T-helper 1 cell (primary cell): ENCODE data around the gene P2RX4.
"Not testable (repeated sequence)": the region's sequence is repeated elsewhere in the genome, so short reads cannot be mapped to it uniquely, and the experiment has no call there.

ENCODE experiments used
- DNase-seq, 5 donors: peaks; one replicate each; pipeline ENCODE4 v3.0.0-alpha.2; 2012 to 2020

Gene P2RX4

DNA sequence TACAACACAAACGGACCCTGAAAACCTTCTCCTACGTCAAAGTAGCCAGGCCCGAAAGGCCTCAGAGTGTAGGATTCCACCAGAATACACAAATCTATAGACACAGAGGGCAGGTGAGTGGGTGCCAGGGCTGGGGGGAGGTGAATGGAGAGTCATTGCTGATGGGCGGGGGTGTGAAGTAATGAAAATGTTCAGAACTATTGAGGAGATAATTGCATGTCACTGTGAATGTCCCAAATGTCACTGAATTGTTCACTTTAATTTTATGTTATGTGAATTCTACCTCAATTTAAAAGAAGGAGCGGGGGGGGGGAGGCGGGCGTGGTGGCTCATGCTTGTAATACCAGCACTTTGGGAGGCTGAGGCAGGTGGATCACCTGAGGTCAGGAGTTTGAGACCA is 36.0 kb downstream of the P2RX4 start:
- no peak for DNase-seq

DNA sequence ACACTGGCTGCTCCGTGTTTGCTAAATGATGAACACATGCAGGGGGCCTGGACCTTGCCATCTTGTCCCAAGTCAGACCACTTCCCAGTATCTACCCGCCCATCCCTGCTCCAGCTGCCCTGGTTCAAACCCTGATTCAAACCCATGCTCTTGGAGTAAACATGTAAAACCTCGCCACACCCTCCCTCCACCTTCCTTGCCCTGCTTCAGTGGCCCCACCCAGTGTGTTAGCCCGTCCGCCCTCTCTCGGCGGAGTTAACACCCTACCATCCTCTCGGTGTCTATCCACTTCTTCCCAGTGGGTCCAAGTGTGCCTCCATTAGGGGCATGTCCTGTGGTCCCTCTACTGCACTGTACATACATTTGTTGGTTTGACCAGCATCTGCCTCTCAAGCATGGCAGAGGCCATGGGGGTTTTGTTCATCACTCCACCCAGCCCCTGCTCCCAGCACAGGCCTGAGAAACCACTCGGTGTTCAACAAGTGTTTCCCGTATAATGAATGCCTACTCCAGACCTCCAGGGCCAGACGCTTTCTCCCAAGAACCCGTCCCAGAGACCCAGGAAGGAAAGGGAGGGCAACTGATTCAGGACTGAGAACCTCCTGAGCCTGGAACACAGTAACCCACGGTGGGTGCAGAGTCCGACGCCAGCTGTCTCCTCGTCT is 37.1 kb downstream of the P2RX4 start:
- no peak for DNase-seq

DNA sequence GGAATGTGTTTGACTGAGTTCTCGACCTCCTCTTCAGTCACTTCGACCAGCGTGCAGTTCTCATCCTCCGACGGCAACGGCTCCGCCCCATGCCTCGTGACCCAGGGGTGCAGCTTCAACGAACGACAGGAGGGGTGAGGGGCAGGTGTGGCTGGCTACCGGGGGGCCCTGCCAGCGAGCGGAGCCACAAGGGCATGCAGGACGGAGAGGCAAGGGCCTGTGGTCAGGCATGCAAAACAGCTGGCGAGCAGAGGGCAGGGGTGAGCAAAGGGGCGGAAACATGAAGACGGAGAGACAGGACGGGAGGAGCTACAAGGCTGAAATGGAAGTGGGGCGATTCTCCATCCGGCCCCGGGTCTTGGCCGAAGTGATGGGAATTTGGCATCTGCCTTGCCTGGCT is 38.7 kb downstream of the P2RX4 start:
- no peak for DNase-seq

DNA sequence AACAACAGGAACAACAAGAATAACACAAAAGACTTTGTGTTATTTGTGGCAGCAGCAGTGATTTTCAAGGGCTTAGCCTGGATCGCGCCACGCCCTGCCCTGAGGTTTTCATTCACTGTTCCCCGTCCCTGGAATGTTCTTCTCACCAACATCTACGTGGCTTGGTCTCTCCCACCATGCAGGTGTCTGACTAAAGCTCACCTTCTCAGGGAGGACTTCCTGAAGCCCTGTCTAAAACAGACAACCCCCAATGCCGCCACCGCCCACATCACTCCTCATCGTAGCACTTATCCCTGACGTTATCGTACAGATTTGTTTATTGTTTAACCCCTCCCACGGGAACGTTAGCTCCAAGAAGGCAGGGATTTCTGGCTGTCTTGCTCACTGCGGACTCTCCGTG is 40.4 kb downstream of the P2RX4 start:
- DNase-seq: no peak

DNA sequence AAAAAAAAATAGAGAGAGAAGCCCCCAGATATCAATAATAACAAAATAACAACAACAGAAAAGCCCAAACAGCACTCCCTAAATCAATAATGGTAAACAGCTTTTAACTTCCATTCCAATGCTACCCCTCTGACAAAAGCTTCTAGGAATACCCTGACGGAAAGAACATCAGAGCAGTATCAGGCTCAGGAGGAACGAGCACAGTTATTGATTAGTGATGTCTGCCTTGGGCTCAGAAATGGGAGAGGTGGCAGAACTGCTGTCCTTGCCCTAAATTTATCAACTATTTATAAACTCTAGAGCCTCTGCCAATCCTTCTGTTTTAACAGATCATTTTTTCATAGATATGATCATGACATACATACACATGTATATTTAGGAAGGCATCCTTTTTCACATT is 41.9 kb downstream of the P2RX4 start:
- no peak for DNase-seq

DNA sequence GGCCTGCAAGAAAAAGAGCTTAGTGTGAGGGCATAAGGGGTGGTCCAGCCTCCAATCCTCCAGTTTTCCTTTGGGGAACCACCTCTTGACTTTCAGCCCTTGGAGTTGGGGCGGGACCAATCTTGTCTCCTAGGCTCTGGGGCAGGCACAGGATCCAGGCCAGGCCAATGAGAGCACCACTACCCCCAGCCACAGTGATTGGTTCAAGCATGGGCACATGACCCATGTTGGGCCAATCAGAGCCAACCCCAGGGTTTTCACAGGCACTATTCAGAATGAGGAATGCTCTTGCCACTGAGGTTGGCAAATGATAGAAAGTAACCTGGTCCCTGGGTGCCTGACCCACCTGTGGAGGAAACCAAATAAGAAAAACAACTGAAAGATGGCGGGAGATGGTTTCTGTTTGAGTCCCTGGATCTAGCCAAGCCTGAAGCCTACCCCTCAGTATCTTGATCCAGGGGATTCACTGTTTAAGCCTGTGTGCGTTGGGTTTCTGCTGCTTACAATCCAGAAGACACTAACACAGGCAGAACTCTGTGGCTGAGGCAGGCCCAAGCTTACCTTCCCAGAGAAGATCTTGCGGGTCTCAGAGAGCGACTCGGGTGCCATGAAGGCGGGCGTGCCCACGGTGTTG is 42.9 kb downstream of the P2RX4 start:
- DNase-seq: no peak

DNA sequence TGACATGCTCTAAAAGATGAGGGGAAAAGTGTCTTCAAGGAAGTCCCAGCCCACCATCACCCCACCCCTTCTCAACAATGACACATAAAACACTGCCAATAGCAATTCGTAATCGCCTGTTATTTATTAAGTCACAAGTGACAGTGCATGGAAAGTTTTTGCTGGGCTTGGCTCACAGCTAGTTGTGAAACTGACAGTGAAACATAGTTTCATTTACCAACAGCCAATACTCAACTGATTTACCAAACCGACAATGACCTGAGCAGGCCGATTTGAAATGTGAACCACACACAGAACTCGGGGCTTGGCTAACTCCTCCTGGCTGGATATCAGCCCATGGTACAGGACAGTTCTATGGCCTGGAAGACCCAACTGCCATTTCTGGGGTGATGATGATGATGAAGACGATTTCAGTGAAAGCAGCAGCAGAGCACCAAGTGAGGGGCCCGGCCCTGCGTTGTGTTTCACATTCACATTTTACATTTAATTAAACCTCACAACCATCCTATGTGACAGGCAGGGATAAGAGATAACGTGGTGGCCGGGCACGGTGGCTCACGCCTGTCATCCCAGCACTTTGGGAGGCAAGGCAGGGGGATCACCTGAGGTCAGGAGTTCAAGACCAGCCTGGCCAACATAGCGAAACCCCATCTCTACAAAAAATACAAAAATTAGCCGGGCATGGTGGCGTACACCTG is 43.9 kb downstream of the P2RX4 start:
- no peak for DNase-seq

DNA sequence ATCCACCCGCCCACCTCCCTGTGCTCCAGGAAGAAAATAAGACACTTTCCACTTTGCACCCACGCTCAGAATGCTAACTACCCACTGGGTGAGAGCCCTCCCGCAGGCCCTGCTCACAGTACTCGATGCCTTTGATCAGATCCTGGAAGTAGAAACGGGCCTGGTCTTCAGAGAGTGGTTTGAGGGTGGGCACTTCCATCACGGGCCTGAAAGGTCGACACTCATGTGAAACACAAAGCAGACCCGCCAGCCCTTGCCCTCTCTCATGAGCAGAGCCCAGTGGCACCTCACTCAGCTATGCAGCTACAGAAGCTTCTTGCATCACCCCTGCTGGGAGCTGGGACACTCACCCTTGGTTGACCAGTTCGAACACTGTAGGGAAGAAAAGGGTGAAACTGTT is 45.5 kb downstream of the P2RX4 start:
- no peak for DNase-seq

DNA sequence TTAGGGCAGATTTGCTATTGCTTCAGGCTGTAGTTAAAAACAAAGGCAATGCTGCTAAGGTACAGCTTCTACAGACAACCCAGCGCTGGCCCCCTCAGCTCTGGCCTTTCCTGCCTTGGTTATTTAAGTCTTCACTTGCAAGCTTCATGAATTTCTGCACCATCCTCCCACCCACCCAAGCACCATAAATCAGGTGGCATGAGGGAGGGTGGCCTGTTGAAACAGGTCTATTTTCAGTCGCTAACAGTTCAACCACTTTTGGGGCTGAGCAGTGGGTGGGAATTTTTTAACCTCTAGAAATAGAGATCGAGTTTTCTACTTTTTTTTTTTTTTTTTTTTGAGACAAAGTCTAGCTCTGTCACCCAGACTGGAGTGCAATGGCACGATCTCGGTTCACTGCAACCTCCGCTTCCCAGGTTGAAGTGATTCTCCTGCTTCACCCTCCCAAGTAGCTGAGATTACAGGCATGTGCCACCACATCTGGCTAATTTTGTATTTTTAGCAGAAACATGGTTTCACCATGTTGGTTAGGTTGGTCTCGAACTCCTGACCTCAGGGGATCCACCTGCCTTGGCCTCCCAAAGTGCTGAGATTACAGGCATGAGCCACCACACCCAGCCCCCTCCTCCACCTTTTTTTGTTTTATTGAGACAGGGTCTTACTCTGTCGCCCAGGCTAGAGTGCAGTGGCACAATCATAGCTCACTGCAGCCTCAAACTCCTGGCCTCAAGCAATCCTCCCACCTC is 47.9 kb downstream of the P2RX4 start:
- not testable (repeated sequence) for DNase-seq

DNA sequence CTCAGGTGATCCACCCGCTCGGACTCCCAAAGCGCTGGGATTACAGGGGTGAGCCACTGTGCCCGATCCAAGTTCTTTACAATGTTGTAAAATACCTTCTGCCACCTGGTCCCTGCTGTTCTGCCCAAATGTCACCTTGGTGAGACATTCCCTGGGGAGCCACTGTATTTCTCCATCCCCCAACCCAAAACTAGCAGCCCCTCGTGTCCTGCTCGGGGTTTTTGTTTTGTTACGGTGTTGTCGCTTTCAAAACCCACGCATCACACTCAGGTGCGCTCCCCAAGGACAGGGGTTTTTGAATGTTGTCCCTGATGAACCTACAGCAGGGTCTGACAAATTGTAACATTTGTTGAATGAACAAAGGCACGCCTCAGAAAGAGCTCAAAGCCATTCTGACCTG is 49.1 kb downstream of the P2RX4 start:
- no peak for DNase-seq

DNA sequence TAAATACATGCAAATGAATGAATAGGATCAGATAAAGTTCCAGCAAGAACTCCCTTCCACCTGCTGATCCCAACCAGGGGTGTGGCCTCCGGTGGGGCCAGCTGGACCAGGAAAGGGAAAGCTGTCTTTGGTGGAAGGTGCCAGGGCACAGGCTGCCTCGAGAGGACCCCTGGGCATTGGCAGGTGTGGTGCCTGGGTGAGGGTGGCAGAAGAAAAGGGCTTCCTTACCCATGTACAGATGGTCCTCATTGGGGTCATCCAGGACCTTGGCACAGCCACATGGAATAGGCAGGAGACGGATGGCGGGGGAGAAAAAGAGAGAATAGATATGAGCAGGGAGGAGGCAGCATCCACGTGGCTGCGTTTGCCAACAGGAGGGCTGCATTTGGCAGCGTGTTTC is 50.2 kb downstream of the P2RX4 start:
- DNase-seq: no peak

DNA sequence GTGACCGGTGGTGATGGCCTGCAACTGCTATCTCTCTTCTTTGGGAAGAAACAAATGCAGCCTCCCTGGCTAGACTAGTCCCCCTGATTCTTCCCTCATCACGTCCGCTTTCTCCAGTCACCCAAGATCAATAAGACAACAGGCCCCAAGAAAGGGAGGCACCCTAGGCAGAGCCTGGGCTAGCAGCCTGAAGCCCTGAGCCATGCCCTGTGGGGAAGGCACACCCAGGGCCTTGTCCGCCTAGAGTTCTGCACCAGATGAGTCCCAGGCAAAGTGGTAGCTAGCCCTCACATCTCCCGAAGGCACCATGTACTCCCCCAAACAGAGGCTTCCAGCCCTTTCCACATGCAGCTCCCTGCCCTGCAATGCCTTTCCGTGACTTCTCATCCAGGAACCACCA is 51.5 kb downstream of the P2RX4 start:
- no peak for DNase-seq

DNA sequence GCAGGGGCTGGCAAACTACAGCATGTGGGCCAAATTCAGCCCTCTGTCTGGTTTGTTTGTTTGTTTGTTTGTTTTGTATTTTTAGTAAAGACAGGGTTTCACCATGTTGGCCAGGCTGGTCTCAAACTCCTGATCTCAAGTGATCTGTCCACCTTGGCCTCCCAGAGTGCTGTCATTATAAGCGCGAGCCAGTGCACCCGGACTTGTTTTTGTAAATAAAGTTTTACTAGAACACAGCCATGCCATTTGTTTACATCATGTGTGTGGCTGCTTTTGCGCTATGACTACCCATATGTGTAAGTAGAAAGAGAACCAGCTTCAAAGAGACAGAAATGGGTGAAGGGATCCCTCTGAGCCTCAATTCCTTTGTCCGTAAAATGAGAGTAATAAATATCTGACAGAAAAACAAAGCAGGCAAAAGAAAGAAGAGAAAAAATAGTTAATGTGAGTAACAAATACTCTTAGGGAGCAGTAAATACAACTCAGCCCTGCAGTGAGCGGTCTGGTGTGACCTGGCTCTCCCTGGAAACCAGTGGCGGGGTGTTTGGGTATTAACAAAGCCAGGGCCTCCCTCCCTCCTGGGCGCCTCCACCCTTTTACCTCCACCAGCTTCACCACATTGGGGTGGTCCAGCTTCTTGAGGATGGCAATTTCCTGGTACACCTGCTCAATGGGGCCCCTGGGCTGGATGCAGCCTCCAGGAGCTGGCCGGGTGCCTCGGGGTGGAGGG is 53.4 kb downstream of the P2RX4 start:
- DNase-seq: no peak

DNA sequence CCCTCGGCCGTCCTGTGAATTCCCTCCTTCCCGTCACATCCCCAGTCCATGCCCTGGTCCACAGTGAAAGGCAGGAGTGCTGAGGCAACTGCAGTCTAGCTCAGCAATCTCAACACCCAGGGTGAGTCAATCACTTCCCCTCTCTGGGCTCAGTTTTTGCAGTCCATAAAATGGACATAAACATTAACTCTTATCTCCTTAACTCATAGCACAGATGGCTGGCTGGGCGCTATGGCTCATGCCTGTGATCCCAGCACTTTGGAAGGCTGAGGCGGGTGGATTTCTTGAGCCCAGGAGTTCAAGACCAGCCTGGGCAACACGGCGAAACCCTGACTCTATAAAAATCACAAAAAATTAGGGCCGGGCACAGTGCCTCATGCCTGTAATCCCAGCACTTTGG is 54.2 kb downstream of the P2RX4 start:
- no peak for DNase-seq

DNA sequence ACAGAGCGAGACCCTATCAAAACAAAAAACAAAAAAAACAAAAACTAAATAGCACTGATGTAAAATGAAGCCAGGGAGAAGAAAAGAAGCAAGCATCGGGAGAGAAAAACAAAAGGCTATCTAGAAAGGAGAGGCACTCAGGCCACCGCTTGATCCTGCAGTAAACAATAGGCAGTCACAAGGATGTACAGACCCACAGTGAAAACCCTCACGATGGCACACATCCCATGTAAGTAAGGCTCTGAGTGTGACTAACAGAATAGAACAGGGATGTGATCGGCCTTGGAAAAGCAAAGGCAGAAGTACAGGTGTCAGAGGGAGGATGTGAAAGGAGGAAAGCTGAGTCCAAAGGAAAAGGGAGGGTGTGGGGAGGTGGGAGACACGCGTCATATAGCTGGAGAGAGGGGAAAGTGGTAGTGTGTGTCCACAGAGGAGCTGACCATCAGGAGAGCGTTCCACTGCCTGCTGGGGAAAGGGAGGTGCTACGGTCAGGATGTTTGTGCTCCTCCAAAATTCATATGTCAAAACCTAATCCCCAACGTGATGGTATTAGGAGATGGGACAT is 55.1 kb downstream of the P2RX4 start:
- DNase-seq: no peak

DNA sequence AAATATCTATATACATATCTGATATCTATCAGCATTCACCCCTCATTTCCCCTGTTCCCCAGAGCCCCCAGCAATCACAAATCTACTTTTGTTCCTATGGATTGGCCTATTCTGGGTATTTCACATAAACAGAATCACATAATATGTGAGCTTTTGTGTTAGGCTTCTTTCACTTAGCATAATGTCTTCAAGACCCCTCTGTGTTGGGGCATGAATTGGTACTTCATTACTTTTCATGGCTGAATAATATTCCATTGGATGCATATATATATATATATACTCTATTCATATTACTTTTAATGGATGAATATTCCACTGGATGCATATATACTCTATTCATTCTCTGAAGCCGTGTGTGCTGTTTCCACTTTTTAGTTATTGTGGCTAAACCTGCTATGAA is 57.9 kb downstream of the P2RX4 start:
- no peak for DNase-seq

DNA sequence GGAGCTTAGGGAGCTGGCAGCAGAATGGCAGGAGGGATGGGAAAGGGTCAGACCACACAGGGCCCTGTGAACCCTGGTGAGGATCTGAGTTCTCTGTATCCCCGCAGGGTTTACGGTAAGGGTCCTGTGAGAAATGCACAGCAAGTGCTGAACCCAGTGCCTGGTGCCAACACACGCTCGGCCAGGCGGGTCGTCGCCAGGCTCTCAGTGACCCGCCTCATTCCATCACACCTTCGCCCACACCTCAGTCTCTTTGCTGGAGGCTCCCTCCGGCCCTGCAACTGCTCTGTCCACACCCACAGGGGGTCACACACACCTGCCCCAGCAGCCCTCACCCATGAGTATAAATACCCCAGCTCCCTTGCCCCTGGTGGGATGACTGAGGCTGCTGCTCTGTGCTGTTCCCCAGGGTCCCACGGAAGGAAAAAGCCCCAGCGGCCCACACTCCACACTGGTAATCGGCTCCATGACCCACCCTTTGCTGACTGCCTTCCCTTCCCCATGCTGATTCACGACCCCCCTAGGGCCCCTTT is 63.5 kb downstream of the P2RX4 start:
- no peak for DNase-seq

DNA sequence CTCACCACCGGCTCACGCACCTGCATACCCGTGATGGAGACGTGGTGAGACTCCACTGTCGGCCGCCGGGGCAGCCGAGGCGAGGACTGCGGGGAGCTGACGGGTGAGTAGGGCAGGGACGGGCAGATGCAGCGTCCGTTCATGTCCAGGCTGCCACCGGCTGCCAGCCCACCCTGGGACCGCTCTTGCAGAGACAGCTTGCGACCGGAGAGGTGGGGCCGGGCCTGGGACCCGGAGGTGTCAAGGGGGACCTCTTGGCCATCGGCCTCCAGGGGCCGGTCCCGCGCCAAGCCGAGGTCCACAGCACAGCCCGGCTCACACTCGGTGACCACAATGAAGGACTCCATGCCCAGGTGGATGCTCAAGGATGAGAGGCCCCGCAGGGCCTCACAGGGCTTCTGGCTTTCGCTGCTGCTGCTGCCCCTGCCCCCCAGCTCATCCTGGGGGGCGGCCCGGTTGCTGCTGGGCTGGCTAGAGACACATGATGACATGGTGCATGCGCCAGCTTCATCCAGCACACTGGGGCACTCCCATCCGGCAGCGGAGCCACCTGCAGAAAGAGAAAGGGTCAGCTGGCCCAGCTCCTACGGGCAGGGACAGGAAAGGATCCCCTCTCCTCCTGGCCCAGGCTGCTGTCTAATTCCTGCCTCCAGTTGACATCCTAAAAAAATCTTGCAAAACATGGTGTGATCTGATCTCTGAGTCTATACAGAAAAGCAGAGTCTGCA is 64.3 kb downstream of the P2RX4 start:
- DNase-seq: no peak

DNA sequence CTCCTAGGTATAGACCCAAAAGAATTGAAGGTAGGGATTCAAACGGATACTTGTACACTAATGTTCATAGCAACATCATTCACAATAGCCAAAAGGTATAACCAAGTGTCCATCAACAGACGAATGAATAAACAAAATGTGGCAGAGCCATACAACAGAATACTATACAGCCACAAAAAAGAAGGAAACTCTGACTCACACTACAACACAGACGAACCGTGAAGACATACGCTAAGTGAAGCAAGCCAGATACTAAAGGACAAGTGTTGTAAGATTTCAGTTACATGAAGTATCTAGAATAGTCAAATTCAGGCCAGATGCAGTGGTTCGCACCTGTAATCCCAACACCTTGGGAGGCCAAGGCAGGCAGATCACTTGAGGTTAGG is 67.4 kb downstream of the P2RX4 start:
- DNase-seq: no peak

DNA sequence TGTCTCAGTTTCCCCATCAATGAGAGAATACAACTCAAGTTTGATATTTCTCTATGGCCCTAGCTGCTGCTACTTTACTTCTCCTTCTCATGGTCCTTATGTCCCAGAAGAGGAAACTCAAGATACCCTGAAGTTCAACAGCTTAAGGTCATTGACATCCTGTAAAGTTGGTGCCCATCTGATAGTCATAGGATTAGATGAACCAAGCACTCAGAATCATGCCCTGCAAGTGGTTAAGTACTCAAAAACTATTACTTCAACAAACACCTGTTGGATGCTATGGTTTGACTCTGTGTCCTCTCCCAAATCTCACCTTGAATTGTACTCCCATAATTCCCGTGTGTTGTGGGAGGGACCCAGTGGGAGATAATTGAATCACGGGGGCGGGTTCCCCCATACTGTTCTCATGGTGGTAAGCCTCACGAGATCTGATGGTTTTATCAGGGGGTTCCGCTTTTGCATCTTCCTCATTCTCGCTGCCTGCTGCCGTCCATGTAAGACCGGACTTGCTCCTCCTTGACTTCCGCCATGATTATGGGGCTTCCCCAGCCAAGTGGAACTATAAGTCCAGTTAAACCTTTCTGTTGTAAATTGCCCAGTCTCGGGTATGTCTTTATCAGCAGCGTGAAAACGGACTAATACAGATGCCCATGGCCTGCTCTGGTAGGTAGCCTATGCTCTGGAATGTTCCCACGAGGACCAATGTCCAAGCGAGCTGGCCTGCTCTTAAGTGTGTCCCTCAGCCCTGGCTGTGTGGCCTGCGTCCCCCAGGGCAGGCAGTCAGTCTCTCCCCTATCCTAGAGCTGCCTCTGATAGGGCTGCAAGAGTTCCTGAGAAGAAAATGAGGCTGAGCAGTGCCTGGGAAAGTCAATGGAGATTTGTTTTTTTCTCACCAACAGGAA is 68.5 kb downstream of the P2RX4 start:
- no peak for DNase-seq

DNA sequence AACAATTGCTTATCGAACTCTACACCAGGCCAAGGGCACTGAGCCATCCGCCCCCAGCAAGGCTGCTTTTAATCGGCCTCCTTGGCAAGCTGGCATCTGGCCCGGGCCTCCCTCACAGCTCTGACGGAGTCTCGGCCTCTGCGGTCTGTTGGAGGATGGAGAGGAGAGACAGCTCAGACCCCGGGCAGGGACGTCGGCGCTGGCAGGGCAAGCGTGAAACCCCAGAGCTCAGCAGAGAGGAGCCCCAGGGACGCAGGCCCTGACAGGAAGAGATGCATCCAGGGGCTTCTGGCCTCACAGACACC is 69.1 kb downstream of the P2RX4 start:
- no peak for DNase-seq
